ENCODE data around the gene KHDC4. TPM values are rescaled to one million over a fixed set of nuclear protein-coding genes. Genes with fewer than 3 reads are reported as not detected.

KHDC4 gene
- total and polyA plus RNA-seq, 2 of the 4 experiments (the other 2 are of a cell fraction): 28.0 to 29.9 TPM

GRCh38 chr1:155942578-155943141 is 8.4 kb upstream of the KHDC4 start:
- dilution Hi-C loops (cut with HindIII; ENCODE audit: low sequenced_read_pairs, unreplicated experiment) (no loop called here), intact Hi-C loops (cut with micrococcal nuclease) (loop anchor here (5.0 kb wide), 1 partner anchor 35 kb away; the partner anchor contains the start of gene ARHGEF2), in situ Hi-C loops (cut with MboI; ENCODE audit: low sequenced_read_pairs) (no loop called here)
- ChIA-PET POLR2A (ENCODE audit: unreplicated experiment) (no interaction called here), CTCF (interaction anchor here (1.1 to 1.2 kb wide), 2 partner anchors 41 to 47 kb away, joined by 3 to 4 read pairs; no protein-coding TSS in a partner anchor)
- H4K8ac ChIP-seq (ENCODE audit: low read depth in 2 of 2, low read length in 2 of 2): no peak overlapping the region
- no peaks in the 10 kb centered on the region for H3K9me3 ChIP-seq (ENCODE audit: control insufficient read depth, insufficient read depth, low read length)
- no peak overlapping the region for H3K14ac ChIP-seq (replicated peaks; ENCODE audit: low read depth, low read length)
- no peak overlapping the region for H2BK15ac ChIP-seq (ENCODE audit: low read depth, low read length)
- no peaks in the 10 kb centered on the region for H3K27me3 ChIP-seq (ENCODE audit: control insufficient read depth, insufficient read depth, low read length)
- no peak overlapping the region for H4K5ac ChIP-seq (ENCODE audit: low read depth, low read length)
- H2BK20ac ChIP-seq (ENCODE audit: low read depth, low read length): no peak overlapping the region
- ATAC-seq (ENCODE audit: low read depth) (no peak; the same call in 1 of the 2 replicates), DNase-seq (no peak)
- no peak for TF ChIP-seq CEBPB (IDR thresholded peaks at IDR 0.05; ENCODE audit: low read depth, low read length)
- TF ChIP-seq RFX5 (IDR thresholded peaks at IDR 0.05; ENCODE audit: low read depth, low read length): no peak
- TF ChIP-seq RAD21 (IDR thresholded peaks at IDR 0.05; ENCODE audit: low read length): no peak
- no peak for TF ChIP-seq SMC3 (IDR thresholded peaks at IDR 0.05; ENCODE audit: low read depth, low read length)
- no peak for TF ChIP-seq USF2 (IDR thresholded peaks at IDR 0.05; ENCODE audit: low read depth, low read length)
- TF ChIP-seq MAZ (IDR thresholded peaks at IDR 0.05; ENCODE audit: borderline replicate concordance, low read depth, low read length): no peak
- TF ChIP-seq RCOR1 (IDR thresholded peaks at IDR 0.05; ENCODE audit: insufficient replicate concordance, low read length): no peak
- TF ChIP-seq MXI1 (IDR thresholded peaks at IDR 0.05; ENCODE audit: borderline replicate concordance, low read depth, low read length): no peak
- TF ChIP-seq NFE2L2 (IDR thresholded peaks at IDR 0.05; ENCODE audit: low read depth, low read length): no peak
- TF ChIP-seq CTCF (conservative IDR thresholded peaks at IDR 0.05; ENCODE audit: low read depth, low read length): no peak
- no peak for TF ChIP-seq ELK1 (IDR thresholded peaks at IDR 0.05; ENCODE audit: borderline replicate concordance, low read depth, low read length)
- TF ChIP-seq MAFK (IDR thresholded peaks at IDR 0.05; ENCODE audit: low read depth, low read length): no peak
- TF ChIP-seq CHD1 (IDR thresholded peaks at IDR 0.05; ENCODE audit: low read depth, low read length): no peak
- TF ChIP-seq FOS (IDR thresholded peaks at IDR 0.05; ENCODE audit: low read depth, low read length): no peak
- no peak for TF ChIP-seq BHLHE40 (IDR thresholded peaks at IDR 0.05; ENCODE audit: low read depth, low read length)
- H2BK120ac ChIP-seq (ENCODE audit: low read depth, low read length): no peak overlapping the region
- no TSS peak for BruUV-seq (replicated peaks)
- H3K9me1 ChIP-seq (ENCODE audit: insufficient read depth, low read length): peaks cover 10% of the 10 kb centered on the region; the same call in 1 of the 2 replicates
- peaks cover 0 to 20% of the 10 kb centered on the region in 2 experiments; a peak in 2 of 4 replicates for H3K79me1 ChIP-seq (ENCODE audit: low read depth in 1 of 2, low read length in 2 of 2)
- no peak overlapping the region for H3K23ac ChIP-seq (ENCODE audit: low read depth, low read length)
- H2AK9ac ChIP-seq (replicated peaks; ENCODE audit: low read depth, low read length, poor library complexity): no peak overlapping the region
- H3K4me3 ChIP-seq (ENCODE audit: insufficient read depth, low read depth, low read length): no peak overlapping the region
- no peak overlapping the region for H3K4ac ChIP-seq (ENCODE audit: low read depth, low read length)
- H3K9ac ChIP-seq (ENCODE audit: low read depth, low read length): no peak overlapping the region
- H3K4me1 ChIP-seq (ENCODE audit: control insufficient read depth, insufficient read depth, low read length): peaks cover 11% of the 10 kb centered on the region
- peaks cover 22% of the 10 kb centered on the region for H3K36me3 ChIP-seq (ENCODE audit: control insufficient read depth, insufficient read depth, low read length)
- no peak overlapping the region for H3K18ac ChIP-seq (ENCODE audit: low read depth, low read length)
- no peak overlapping the region for H2AFZ ChIP-seq (replicated peaks; ENCODE audit: low read length, poor library complexity)
- WGBS, 2 experiments (ENCODE audit: extremely low coverage in 2 of 2, insufficient read length in 1 of 2): 92% methylated on average over 5 of the region's 11 CpGs; no CpG with 5 or more reads in 1 of the 2 experiments
- H3K56ac ChIP-seq (ENCODE audit: extremely low read depth, insufficient read depth, low read length): no peak overlapping the region
- H2AK5ac ChIP-seq (ENCODE audit: low read depth, low read length): no peak overlapping the region
- no peak overlapping the region for H3K27ac ChIP-seq (ENCODE audit: insufficient read depth, low read length)
- H2BK5ac ChIP-seq (ENCODE audit: low read depth, low read length, poor library complexity, severe bottlenecking): no peak overlapping the region
- H4K91ac ChIP-seq (ENCODE audit: insufficient read depth, low read depth, low read length): no peak overlapping the region
- no peak overlapping the region for H3K4me2 ChIP-seq (ENCODE audit: low read depth, low read length)
- peaks cover 28% of the 10 kb centered on the region; the same call in 1 of the 2 replicates for H4K20me1 ChIP-seq (ENCODE audit: insufficient read depth, low read length)

All from IMR-90 (cell line).